CD4-positive, alpha-beta T cell treated with Interleukin-10 for 1 hour (primary cell): Measurements from ENCODE around the gene MMP14.
"Not testable (repeated sequence)": the region's sequence is repeated elsewhere in the genome, so short reads cannot be mapped to it uniquely, and the experiment has no call there.

Experiments used
- DNase-seq: peaks from one replicate; pipeline ENCODE4 v3.0.0-alpha.2; 2020

Gene MMP14

DNA sequence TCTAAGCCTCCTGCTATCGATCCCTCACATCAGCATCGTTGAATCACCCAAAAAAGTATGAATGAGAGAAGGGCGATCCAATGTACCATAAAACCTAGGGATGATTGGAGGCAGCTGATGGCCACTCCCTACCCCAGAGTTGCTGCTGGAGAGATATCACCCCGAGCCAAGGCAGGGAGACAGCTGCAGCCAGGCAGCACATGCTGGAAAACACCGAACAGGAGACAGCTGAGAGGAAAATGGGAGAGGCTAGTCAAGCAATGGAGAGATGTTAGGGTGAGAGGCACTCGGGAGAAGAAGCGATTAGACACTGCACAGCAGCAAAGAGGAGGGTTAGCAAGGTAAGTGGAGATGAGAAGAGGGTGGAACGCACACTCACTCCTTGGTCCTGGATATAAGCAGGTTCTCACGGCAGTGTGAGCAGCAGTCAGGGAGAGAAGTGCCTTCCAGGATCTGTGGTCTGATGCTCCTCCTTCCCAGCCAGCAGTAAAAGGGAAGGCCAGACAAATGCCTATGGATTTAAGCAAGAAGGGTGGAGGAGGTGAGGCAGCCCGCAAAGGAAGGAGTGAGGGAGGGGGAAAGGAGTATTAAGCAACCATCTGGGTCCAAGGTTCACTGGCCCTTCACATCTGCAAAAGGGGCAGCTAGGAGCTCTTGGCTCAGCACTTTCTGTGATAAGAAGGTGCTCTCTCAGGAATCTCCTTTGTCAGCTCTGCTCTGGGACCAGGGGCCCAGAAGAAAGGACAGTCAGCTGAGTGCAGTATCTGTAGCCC lies 21.3 kb upstream of the MMP14 start, which contains the start of gene SLC7A7:
TSS of gene SLC7A7 (minus strand) at position 495 of the 773 bp plus-strand sequence. CDS start 2,037 bp downstream, outside the sequence.
- DNase-seq, result no peak

DNA sequence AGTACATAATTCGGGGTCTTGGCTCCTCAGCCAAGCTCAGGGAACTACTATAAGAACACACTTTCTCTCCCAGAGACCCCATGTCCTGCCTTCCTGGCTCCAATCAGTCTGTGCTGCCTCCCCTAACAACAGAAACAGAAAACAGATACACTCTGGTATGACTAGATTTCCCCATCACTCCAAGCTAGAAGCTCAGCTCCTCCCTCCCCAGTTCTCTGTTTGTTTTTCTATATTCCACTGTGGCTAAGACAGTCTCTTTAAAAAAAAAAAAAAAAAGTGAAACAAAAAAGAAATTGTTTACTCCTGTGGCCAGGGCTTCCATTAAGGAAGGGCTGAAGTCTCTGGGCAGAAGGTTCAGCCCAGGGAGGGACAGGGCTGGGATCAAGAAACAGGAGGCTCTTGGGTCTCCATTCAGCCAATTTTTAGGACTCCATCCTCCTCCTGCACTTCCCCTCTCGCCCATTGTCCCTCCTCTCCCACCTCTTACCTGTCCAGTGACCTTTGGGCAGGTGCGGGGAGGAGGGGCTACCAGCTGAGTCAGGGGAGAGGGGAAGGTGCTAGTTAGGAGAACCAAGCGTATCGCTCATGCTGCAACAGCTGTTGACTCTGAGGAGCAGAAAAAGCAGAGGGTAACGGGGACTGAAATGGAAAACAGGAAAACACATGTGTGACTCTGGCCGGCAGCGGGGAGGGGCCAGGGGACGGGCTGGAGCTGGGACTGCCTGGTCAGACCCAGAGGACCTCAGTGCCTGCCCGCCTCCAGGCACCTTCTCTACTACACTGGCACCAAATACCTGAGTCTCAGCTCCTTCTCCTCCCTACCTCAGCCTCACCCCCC lies 17.0 kb upstream of the MMP14 start:
- no peak for DNase-seq

DNA sequence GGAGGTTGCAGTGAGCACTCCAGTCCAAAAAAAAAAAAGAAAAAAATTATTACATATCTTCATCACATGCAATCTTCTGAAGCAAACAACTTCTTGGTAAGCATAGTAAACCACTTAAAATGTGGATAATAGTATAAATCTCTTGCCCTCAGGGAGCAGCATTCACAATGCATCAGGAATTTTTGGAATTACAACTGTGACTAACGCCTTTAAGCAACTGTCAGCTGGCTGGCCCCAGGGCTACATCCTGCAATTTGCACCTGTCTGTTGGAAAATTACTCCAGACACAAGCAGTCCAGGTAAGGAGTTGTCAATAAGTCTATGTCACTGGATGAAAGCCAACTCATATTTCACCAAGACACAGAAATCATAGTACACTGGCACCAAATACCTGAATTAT lies 15.7 kb upstream of the MMP14 start:
- DNase-seq, result no peak

DNA sequence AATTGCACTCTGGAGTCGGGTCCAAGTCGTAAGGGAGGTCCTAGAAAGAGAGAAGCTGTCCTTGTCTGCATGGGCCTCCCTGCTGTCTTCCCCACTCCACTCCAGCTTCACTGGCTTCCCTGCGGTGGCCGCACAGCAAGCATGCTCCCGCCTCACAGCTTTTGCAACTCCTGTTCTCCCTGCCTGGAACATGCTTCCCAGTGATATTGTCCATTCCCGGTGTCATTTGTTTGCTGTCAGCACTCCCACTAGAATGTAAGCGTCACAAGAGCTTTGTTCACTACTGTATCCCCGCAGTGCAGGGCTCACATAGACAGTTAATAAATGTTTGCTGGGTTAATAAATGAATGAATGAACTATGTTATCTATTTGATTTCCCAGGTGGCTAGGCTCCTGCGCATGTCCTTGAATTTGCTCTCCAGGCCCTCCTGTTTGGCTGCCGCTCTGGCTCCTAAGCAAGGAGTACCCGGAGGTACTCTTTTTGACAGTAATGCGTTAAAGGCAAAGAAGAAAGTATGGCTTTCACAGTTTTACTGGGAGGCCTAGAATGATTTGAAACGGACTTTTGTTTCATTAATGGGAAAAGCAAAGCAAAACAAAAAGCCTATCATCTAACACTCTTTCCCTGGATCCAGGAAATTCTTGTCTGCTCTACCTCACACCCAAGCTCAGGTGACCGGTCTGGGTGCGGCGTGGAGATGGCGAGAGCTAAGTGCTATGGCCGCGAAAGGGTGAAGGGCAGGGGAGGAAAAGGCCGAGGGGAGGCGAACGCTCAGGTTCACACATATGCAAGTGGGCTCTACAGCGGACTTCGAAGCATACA lies 15.0 kb upstream of the MMP14 start:
- DNase-seq, result no peak

DNA sequence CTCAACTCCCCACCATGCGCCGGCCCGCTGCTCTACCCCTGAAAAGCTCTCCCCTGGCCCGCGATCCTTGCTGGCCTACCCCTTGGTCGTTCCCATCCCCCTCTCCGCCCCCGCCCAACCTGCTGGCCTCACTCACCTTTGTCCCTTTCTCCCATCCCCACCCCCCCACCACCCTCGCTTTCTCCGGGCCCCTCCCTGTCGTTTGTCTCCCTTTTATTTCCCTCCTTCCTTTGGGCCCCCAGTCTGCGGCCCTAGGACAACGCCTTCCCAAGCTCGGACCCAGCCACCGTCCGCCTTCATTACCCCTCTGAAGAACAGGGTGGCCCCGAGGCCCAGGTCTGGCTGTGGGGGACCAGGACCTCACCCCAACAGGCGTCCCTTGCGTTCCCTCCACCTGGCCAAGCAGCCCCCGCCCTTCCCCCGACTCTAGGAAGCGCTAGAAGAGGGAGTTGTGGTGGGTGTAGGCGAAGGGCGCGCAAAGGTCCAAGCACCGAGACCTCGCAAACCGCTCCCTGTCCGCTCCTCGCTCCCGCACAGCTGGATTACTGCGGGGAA lies 14.3 kb upstream of the MMP14 start:
- no peak for DNase-seq

DNA sequence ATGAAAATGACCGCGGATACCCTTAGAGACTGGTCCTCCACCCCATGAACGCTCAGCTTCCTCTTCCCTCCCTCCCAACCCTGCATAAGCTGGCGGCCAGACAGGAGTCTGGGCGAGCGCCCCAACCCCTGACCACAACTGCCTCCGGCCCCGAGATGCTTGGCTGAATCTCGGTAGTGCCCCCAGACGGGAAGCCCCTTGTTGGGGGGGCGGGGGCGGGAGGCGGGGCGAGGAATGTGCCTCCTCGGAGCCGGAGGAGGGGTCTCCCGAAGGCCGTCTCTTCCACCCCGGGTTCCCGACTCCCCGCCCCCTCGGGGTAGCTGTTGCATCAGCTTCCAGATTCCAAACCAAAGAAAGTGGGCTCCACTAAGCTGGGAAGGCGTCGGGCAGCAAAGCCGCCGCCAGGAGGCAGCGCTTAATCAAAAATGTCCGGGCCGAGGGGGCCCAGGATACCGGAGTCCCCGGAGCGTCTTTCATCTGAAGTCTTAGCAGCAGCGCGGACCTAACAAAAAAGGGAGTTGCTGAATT lies 13.8 kb upstream of the MMP14 start:
- DNase-seq, result peak; percentile 75

DNA sequence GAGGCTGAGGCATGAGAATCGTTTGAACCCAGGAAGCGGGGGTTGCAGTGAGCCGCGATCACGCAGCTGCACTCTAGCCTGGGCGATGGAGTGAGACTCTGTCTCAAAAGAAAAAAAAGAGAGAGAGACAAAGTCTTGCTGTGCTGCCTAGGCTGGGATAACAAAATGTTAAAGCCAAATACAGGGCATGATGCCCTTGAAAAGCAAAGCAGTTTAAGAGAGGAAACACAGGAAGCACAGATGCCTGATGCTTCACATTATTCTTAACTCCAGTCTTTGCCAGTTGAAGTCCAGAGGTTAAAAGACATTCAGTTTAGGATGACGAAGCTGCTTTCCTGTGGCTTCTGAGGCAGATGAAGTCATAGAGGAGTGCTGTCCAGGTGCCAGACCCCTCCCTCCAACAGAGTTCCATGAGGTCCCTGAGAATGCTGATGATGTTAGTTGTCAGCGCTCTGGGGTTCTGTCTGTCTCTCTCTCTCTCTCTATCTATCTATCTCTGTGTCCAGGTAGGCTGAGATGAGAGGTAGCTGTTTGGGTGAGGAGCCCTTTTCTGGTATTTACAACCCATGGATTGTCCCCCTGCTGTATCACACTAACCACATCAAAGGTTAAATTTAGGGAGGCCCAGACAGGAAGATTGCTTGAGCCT lies 11.6 kb upstream of the MMP14 start:
- no peak for DNase-seq

DNA sequence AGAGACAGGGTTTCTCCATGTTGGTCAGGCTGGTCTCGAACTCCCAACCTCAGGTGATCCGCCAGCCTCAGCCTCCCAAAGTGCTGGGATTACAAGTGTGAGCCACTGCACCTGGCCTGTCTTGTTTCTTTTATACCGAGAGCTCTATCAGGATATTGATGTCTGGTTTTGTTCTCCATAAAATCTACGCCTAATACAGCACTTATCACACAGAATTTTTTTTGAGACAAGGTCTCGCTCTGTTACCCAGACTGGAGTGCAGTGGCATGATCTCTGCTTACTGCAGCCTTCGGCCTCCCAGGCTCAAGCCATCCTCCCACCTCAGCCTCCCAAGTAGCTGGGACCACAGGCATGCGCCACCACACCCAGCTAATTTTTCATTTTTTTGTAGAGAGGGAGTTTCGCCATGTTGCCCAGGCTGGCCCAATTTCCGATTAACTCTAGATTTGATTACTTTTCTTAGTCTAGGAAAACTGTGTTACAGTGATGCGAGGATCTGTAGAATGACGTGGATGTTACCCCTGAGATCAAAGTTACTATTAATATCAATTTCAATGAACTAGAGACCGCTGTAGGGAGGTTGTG lies 7.2 kb upstream of the MMP14 start:
- not testable (repeated sequence) for DNase-seq

DNA sequence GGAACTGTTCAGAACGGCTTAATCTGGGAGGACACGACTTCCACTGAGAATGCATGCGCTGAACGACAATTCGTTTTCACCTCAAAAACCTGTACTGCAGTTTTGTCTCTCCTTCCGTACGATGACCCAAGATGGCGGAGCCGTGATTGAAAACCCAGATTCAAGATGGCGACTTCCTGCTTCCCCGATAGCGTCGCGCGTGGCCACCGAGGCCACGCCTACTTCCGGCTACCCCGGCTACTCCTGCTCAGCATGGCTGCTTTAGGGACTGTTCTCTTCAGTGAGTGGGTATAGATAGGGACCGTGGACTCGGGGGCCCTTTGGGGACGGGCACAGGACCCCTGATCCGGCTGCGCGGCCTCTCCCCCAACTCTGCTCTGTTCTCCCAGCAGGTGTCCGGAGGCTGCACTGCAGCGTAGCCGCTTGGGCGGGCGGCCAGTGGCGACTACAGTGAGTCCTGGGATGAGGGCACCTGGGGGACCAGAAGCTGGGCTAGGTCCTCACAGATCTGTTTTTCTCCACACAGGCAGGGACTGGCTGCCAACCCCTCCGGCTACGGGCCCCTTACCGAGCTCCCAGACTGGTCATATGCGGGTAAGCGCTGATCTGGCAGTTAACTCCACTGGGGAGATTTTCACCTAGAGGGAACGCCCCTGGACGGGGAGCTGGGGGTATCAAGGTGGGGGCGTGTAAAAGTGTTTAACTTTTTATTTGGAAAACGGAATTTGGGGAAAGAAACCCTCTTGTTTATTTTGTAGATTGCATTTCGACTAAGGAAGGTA lies 6.5 kb upstream of the MMP14 start, which contains the start of gene MRPL52:
TSS of gene MRPL52 (plus strand) at position 227 of the 782 bp plus-strand sequence. CDS start at position 253, 26 bp downstream.
- DNase-seq, result peak; percentile 93

DNA sequence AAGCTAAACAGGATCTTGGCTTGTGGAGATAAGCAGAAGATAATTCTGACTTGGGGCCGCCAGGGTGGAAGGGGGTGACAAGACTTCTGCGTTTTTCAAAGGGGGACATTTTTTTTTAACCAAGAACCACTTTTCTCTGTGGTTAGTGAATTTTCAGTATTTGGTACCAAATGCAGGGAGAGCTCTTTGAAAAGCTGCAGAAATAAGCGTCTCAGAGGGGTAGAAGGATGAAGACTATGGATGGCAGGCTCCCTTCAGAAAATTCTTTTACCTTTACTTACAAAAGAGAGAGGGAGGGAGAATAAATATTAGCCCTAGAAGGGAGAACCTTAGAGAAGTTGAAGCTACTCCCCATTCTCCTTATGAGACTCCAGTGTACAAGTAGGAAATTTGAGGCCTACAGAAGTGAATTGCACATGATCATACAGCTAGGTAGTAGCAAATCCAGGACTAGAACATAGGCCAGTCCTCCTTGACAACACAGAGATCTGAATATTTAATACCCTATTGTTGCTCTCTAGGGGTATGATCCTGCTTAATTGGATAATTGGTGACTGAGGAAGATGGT lies 5.9 kb upstream of the MMP14 start:
- no peak for DNase-seq

DNA sequence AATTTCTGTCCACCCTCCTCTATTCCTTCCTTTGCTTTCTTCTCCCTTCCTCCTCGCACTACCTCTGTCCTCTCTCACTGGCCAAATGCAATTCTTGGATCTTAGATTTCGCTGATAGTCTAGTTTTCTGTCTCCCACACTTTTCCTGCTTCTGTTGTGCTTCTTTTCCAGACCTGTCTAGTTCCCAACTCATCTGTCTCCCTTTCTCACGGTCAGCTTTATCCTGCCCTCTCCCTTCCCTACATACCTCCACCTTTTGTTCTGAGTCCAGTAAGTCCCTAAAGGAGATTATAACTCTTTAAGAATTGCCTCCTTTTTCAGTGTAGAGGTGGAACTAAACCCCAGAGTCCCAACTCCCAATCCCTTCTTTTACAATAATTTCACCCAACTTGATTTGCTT lies 880 bp upstream of the MMP14 start:
- no peak for DNase-seq

DNA sequence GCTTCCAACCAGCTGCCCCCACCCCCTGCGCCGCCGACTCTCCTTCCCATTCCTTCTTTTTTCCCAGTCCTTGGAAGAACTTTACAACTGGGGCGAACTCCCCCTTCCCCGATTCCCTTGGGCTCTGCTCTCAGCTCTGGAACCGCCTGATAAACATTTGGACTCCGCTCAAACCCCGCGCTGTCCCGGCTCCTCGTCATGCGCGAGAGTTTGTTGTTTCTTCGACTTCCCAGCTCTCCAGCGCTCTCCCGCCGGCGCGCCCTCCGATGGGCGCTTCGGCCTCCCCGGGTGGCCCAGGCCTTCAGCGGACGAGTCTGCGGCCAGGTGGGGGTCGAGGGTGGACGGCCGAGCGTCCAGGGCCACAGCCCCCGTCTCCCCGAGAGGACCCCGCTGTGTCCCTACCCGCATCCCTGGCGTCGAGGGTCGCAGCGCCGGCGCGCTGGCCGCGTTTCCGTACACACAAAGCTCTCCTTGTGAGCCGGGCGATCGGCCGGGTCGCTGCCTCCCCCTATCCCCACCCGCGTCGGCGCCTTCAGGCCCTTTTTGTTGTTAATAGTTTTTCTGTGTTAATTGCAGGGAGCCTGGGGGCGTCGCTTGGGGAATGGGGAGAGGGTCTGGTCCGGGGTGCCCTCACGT lies 847 bp downstream of the MMP14 start:
- DNase-seq, result no peak

DNA sequence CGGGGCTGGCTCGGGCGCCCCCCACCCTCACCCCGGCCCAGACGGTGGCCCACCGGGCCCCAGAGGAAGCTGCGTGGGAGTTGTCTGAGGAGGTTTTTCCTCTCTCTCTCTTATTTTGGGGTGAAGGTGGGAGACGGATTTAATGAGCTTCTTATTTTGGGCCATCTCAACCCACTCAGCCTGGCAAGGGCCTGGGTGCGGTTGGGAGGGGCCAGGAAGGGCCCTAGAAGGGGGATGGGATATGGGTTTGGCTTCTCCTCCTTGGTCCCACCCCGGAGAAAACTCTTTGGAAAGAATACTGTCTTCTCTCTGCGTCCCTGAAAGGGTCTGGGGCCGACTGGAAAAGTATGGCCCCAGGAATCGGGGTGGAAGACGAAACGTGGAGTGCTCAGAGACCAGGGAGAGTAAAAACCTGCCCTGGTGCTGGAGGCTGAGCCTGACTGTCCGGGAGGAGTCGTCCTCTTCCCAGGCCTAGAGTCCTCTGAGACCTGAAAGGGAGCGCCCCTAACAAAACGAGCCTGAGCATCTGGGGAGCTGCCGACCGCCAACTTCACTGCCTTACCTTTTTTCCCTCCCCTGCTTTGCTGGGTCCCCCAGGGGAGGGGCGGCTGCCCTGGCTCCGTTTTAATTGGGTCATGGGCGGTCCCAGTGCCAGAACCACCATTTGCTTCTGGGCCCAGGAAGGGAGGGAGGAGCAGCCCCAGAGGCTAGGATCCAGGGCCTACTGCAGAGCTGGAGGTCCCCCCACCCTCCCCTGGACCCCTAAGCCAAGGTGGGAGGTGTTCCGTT lies 1.6 kb downstream of the MMP14 start:
- no peak for DNase-seq

DNA sequence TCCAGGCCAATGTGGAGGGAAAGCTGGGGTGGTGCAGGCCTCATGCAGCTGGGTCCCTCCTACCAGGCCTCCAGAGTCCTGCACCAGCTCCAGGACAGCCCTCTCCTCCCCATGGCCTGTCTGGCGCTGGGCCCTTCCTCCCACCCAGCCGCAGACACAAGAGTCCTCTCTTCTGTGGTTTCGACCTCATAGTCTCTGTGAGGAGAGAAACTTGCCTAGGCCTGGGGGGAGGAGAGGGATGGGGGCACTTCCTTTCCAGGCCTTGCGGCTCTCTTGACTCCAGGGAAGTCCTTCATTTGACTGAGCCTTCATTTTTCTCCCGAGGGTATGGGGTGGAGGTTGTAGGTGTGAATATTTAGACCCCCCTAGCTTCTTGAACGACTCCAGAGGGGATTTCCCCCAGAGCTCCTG lies 2.3 kb downstream of the MMP14 start:
- DNase-seq, result no peak

DNA sequence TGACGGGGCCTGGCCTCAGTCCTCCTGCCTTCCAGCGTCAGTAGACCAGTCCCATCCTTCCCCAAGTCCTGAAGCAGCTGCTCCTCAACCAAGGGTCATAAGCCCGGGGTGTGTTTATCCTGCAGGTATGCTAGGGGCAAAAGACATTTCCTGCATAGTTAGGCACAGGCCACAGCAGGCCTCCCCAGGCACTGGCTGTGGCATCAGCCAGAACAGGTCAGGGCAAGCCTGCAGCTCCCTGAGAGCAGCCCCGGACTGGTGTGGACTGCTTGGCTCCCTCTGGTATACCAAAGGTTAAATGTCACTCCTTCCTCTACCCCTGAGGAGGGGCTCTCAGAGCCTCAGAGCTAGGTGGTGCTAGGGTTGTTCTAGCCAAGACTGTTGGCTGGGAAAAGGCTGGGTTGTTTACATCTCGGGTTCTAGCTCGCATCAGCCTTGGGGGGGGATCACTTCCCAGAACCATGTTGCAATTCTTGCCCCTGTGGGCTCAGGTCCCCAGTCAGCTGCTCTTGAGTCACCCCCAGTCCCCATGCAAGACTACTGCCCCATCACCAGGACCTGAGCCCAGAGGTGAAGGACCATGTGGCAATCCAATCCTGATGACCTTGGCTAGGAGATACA lies 2.9 kb downstream of the MMP14 start:
- no peak for DNase-seq

DNA sequence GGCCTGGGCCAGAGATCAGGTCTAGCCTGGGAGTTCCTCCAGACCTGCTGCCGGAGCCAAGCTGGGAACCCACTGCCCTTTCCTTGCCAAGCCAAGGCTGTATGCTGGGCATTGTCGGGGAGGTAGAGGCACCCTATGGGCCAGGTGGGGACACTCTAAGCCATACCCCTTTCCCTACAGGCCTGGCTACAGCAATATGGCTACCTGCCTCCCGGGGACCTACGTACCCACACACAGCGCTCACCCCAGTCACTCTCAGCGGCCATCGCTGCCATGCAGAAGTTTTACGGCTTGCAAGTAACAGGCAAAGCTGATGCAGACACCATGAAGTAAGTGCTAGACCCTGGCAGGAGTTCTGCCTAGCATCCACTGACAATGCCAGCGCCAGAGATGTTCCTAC lies 4.9 kb downstream of the MMP14 start:
- DNase-seq, result no peak

DNA sequence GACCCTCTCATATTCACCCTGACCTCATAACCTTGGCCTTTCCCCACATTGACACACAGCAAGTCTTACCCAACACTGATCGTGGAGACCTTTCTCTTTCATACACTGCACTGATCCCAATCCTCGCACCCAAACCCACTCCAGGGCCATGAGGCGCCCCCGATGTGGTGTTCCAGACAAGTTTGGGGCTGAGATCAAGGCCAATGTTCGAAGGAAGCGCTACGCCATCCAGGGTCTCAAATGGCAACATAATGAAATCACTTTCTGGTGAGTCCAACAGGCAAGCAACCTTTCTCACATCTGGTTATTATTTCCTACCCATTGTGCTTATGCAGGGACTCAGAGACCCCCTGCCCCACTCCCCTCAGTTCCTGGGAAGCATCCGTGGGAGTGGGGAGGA lies 5.4 kb downstream of the MMP14 start:
- DNase-seq, result no peak
